GM21737 (cell line): ENCODE measurements around the gene MXD1.
A peak's percentile ranks its signal among the peaks of the same experiment; 100 is the strongest.
"Not testable (repeated sequence)": the region's sequence is repeated elsewhere in the genome, so short reads cannot be mapped to it uniquely, and the experiment has no call there.

ENCODE experiments used
- ATAC-seq: cut with Tn5 transposase; IDR thresholded peaks from one replicate; pipeline ENCODE4 v1.9.1; 2021; ENCODE audit warnings: mild to moderate bottlenecking, moderate library complexity; ENCODE audit not compliant: unreplicated experiment

The MXD1 gene

DNA sequence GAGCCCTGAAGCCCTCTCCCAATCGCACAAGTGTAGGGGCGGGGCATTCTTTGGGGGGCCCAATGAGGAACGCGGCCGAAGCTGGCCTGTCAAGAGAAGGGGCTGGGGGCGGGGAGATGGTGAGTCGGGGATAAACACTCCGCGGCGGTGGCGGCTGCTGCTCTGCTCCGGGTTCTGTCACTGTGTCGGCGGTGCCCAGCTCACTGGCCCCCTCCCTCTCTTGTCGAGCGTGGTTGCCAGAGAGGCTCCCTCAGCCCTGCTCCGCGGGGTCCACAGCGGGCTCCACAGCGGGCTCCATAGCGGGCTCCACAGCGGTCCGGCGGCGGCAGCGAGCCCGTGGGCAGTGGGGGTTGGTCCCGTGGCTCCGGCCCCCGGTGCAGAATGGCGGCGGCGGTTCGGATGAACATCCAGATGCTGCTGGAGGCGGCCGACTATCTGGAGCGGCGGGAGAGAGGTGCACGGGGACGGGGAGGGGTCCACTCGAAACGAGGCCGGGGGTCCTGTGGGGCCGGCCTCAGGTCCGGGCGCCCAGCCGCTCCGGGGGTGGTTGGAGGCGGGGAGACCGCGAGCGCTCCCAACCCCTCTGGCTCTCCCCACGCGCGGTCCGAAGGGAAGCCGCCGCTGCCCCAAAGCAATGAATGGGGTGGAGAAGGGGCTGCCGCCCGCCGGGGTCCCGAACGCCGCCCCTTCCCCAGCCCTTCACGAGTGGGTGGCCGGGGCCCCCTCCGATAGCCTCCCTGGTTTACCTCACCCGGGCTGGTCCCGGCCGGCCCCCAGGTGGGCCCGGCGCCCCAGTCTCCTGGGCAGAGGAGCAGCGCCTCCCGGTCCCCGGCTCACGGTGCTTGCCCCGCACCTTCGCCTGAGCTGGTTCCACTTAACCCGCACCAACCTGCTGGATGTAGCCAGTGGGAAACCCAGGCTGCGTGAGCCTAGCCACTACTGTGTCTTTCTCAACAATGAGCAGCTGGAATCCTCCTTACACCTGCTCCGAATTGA, at the start of gene MXD1:
MXD1 (plus strand) TSS at position 160 of the 996 bp plus-strand sequence; CDS start at position 382, 222 bp downstream.
- peak; percentile 70 for ATAC-seq

- no peak for ATAC-seq
Observed at GRCh38 chr2:69888451-69888850, 26.5 kb upstream of the MXD1 start.

DNA sequence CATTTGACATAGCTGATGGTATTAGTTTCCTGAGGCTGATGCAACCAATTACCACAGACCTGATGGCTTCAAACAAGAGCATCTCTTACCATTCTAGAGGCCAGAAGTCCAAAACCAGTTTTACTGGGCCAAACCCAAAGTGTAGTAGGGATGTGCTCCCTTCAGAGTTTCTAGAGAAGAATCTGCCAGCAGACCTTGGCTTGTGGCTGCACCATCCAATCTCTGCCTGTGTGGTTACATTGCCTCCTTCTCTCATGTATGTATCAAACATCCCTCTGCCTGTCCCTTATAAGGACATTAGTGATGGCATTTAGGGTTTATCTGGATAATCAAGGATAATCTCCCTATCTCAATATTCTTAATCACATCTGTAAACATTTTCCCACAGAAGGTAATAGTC, 25.6 kb upstream of the MXD1 start:
- no peak for ATAC-seq

DNA sequence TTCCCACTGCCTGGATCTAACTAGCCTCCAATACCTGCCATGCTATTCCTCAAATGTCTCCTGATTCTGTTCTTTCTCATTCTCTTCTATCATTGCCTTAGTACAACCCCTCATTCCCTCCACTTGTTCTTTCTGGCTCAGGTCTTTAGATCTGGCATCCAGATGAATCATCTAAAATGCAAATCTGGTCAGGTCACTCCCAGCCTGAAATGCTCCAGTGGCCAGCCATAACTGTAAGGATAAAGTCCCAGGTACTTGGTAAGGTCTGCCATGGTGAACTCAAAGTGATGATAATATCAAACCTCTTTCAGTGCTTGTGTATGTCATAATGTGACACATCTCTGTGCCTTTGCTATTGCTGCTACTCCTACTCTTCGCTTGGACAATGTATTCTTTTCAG, 24.0 kb upstream of the MXD1 start:
- no peak for ATAC-seq

GRCh38 chr2:69892838-69893424, 22.0 kb upstream of the MXD1 start:
- not testable (repeated sequence) for ATAC-seq

DNA sequence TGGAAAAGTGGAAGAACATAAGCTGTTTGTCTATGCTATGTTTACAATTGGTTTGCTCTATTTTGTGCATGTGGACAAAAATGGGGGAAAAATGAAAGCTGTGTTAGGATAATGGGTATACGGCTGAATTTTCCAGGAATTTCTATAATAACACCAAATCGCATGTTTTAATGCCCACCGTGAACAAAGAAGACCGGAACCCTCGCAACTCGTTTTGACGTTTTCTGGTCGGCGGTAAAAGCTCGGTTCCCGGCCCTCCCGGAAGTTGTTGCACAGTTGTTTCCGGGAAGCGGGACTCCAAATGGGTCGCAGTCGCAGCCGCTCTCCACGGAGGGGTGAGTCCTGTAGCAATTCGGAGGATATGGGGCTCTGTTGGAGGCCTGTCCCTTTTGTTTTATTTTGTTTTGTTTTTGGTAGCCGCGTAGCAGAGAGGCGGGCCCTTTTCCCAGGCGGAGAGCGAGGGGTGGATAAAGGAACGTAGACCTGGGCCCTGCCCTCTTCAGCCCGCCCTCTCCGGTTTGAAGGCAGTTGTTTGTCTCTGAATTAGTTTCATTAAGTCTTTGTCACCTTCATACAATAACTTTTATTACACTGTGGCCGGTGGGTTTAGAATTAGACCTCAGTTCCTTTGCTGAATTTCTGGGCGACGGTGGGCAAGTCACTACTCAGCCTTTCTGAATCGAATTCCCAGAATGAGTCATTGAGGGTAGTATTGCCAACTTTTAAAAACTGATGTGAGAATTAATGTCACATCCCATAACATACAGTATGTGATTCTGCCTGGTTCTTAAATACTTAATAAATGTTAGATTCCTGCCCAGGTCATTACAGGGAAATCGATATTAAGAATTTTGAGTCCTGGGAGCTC, 21.0 kb upstream of the MXD1 start, which contains the start of gene SNRNP27:
SNRNP27 (plus strand) TSS at position 273 of the 868 bp plus-strand sequence; CDS start at position 302, 29 bp downstream.
- peak; percentile 60 for ATAC-seq

GRCh38 chr2:69894737-69895136, 20.2 kb upstream of the MXD1 start:
- ATAC-seq: not testable (repeated sequence)

DNA sequence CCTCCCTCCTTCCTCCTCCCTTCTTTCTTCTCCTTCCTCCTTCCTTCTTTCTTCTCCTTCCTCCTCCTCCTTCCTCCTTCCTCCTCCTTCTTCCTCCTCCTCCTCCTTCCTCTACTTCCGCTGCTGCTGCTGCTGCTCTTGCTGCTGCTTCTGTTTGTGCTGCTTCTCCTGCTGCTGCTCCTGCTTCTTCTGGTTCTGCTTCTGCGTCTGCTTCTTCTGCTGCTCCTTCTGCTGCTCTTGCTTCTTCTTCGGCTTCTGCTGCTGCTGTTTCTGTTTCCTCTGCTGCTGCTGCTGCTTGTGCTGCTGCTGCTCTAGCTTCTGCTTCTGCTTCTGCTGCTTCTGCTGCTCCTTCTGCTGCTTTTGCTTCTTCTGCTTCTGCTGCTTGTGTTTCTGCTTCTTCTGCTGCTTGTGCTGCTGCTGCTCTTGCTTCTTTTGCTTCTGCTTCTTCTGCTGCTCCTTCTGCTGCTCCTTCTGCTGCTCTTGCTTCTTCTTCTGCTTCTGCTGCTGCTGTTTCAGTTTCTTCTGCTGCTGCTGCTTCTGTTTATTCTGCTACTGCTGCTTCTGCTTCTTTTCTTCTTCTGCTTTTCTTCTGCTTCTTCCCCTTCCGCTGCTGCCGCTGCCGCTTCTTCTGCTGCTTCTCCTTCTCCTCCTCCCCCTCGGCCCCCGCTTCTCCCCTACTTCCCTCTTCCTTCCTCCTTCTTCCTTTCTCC, 12.5 kb upstream of the MXD1 start:
- ATAC-seq: no peak

DNA sequence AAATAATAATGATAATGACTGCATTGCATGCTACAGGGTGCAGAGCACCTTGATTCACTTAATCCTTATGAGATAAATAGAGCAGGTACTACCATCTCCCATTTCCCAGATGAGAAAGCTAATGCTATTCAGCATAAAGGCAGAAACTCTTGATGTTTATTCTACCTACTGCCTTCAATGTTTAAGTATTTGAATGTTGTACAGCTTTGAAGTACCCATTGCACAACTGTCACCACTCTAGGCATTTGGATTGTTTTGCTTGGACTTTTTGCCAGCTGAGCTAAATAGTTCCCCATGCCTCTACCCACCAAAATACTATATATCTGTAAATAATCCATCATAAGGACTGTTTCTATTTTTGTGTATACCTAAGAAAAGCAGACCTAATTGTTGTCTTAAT, 7.7 kb upstream of the MXD1 start:
- ATAC-seq: no peak

DNA sequence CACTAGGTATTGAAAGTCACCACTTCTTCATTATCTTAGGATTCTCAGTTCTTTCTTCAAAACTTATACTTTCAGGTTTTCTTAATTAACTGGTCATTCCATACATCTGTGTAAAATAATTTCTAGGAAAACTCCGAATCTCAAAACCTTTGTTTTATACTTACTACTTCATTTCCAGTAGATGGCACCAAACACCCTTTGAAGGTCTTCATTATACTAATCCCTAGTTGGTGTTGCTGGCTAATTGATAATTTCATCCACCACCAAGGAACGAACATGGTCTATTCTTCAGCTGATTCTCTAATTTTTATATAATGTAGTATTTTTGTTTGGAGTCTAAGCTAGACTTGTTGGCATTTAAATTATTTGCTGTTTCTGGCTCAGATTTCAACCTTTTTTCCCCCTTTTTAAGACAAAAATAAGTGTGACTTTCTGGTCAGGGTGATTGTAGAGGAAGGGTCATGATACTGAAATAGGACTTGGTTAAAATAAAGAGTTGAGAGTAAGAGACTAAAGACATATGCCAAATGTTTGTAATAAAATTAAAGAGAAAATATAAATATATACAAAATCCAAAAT, 2.8 kb upstream of the MXD1 start:
- ATAC-seq: no peak

- peak; percentile 87 for ATAC-seq
Observed at GRCh38 chr2:69914164-69914949, 552 bp upstream of the MXD1 start.

DNA sequence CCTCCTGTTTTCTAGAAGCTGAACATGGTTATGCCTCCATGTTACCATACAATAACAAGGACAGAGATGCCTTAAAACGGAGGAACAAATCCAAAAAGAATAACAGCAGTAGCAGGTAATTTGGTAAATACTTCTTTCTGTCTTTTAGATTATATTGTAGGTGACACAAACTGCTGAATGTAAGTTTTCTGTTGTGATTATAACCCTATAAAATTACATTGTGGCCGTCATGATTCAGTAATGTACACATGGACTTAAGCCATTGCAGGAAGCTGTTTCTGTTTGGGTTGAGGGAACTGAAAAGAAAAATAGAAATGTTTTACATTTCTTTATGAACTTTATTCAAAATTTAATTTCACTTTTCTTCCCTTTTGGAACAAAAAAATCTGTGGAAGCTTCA, 1.2 kb downstream of the MXD1 start:
- no peak for ATAC-seq

GRCh38 chr2:69917852-69918251, 2.9 kb downstream of the MXD1 start:
- ATAC-seq: no peak

DNA sequence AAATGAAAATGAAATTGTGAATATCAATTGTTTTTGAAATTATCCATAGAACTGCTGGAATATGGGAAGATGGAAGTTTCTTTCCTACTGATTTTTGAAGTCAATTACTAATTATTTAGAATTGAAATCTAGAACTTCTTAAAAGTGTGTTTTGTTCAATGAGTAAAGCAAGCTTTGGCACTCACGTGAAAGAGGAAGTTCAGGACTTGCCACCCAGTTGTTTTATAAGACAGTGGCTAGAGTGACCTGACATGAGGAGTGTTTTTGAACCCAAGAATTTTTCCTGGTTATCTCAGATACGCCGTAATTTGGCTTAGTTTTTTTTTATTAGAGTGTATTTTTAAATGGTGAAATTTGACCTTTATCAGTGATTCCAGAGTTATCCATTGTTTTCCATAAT, 3.5 kb downstream of the MXD1 start:
- no peak for ATAC-seq

DNA sequence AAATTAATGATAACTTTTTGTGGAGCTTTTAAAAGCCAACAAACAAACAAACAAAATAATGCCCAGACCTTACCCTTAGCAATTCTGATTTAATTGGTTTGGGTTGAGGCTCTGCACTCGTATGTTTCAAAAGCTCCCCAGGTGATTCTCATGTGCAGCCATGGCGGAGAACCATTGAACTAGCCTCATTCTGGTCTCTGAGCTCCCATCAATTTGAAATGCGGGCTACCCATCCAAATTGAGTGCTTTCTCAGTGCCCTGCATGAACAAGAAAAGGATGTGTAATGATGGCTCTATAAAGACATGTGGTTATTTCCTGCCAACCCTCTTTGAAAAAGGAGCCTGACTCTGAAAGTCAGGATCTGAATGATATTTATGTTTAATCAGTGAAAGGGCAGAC, 8.2 kb downstream of the MXD1 start:
- ATAC-seq: no peak

GRCh38 chr2:69926849-69927515, 12.1 kb downstream of the MXD1 start:
- no peak for ATAC-seq

GRCh38 chr2:69931832-69932595, 17.1 kb downstream of the MXD1 start:
- ATAC-seq: no peak

DNA sequence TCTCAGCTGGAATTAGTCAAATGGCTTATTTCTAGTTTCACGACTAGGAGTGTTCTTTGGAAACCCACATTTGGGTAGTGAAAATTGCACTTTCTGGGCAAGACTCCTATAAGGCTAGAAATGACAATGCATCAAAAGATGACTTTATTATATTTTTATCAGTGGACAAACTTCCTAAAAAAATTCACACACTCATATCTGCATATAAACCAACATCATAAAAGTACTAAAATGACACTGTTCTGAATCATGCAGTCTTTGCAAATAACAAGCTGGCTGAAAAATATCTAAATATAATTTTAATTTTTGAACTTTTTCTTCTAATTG, 17.6 kb downstream of the MXD1 start:
- no peak for ATAC-seq
